GM23338 (cell line): Measurements from ENCODE around the gene IZUMO1. TPM values are rescaled to one million over a fixed set of nuclear protein-coding genes. Genes with fewer than 3 reads are reported as not detected.

ENCODE experiments used
- ATAC-seq: fragments of 200-7000 bp; cut with Tn5 transposase; 3 replicates; pipeline ENCODE4 v1.9.1; 2020
- DNase-seq: peaks from one replicate; pipeline ENCODE4 v3.0.0-alpha.2; 2015; ENCODE audit warnings: low spot score
- H2AFZ ChIP-seq: fragments of 200-600 bp; sonication (generic); 2 replicates; pipeline ENCODE4 v1.8.0; 2016; ENCODE audit warnings: antibody characterized with exemption, mild to moderate bottlenecking, moderate library complexity
- H3F3A ChIP-seq: fragments of 200-600 bp; sonication (generic); replicated peaks from 2 replicates; pipeline ENCODE4 v1.8.0; 2017; ENCODE audit warnings: antibody characterized with exemption, mixed run types, low read depth
- H3K27ac ChIP-seq: fragments of 200-600 bp; sonication (generic); 2 replicates; pipeline ENCODE4 v1.6.1; 2016; ENCODE audit warnings: low read depth
- H3K27me3 ChIP-seq: fragments of 200-600 bp; sonication (generic); 2 replicates; pipeline ENCODE4 v1.8.0; 2016; ENCODE audit warnings: mild to moderate bottlenecking, mixed run types, moderate library complexity; ENCODE audit not compliant: insufficient read depth
- H3K36me3 ChIP-seq: fragments of 200-600 bp; sonication (generic); 2 replicates; pipeline ENCODE4 v1.8.0; 2016; ENCODE audit warnings: mild to moderate bottlenecking; ENCODE audit not compliant: insufficient read depth
- H3K4me1 ChIP-seq: fragments of 200-600 bp; sonication (generic); 2 replicates; pipeline ENCODE4 v1.8.0; 2016; ENCODE audit warnings: mild to moderate bottlenecking, moderate library complexity; ENCODE audit not compliant: insufficient read depth
- H3K4me2 ChIP-seq: fragments of 200-600 bp; sonication (generic); 2 replicates; pipeline ENCODE4 v1.7.1; 2017; ENCODE audit warnings: mixed run types
- H3K4me3 ChIP-seq: fragments of 200-600 bp; sonication (generic); 2 replicates; pipeline ENCODE4 v1.6.1; 2016; ENCODE audit warnings: mixed run types
- H3K79me2 ChIP-seq: fragments of 200-600 bp; sonication (generic); replicated peaks from 2 replicates; pipeline ENCODE4 v1.8.0; 2017; ENCODE audit warnings: mild to moderate bottlenecking; ENCODE audit not compliant: insufficient read depth
- H3K9me2 ChIP-seq: fragments of 200-600 bp; sonication (generic); 2 replicates; pipeline ENCODE4 v1.8.0; 2017; ENCODE audit not compliant: insufficient read depth
- H4K20me1 ChIP-seq: fragments of 200-600 bp; sonication (generic); replicated peaks from 2 replicates; pipeline ENCODE4 v1.8.0; 2017; ENCODE audit warnings: mild to moderate bottlenecking; ENCODE audit not compliant: insufficient read depth
- H3K27ac Mint-ChIP-seq: 2 replicates; pipeline ENCODE4 v1.8.0; 2020; ENCODE audit warnings: inconsistent platforms, mild to moderate bottlenecking, moderate library complexity, mixed read lengths
- H3K27me3 Mint-ChIP-seq: 3 replicates; pipeline ENCODE4 v1.8.0; 2022; ENCODE audit warnings: low read depth, mild to moderate bottlenecking, moderate library complexity, mixed read lengths, inconsistent platforms; ENCODE audit not compliant: insufficient read depth, poor library complexity
- H3K36me3 Mint-ChIP-seq: 3 replicates; pipeline ENCODE4 v1.8.0; 2021; ENCODE audit warnings: low read depth, mild to moderate bottlenecking, inconsistent platforms, moderate library complexity, mixed read lengths
- H3K4me1 Mint-ChIP-seq: 3 replicates; pipeline ENCODE4 v1.8.0; 2020; ENCODE audit warnings: mild to moderate bottlenecking, inconsistent platforms, mixed read lengths
- H3K4me3 Mint-ChIP-seq: 3 replicates; pipeline ENCODE4 v1.8.0; 2021; ENCODE audit warnings: moderate library complexity, mild to moderate bottlenecking, inconsistent platforms, mixed read lengths
- H3K9me3 Mint-ChIP-seq: 3 replicates; pipeline ENCODE4 v1.8.0; 2020; ENCODE audit warnings: moderate library complexity, mild to moderate bottlenecking, inconsistent platforms, mixed read lengths
- ETS1 ChIP-seq: IDR thresholded peaks from 2 replicates; pipeline ENCODE4 v1.6.1; 2016; ENCODE audit warnings: antibody characterized with exemption
- EZH2phosphoT487 ChIP-seq: fragments of 200-600 bp; sonication (generic); IDR thresholded peaks from one replicate; pipeline ENCODE4 v1.8.1; 2018; ENCODE audit warnings: antibody characterized with exemption; ENCODE audit not compliant: unreplicated experiment
- POLR2AphosphoS5 ChIP-seq: IDR thresholded peaks from 2 replicates; pipeline ENCODE4 v1.6.1; 2016; ENCODE audit warnings: antibody characterized with exemption, low read depth
- REST ChIP-seq: IDR thresholded peaks from one replicate; pipeline ENCODE4 v1.6.1; 2018; ENCODE audit warnings: antibody characterized with exemption; ENCODE audit not compliant: unreplicated experiment
- ZNF331 ChIP-seq: fragments of 250-450 bp; sonication (Bioruptor Pico); IDR thresholded peaks from 2 replicates; pipeline ENCODE4 v1.5.0; 2020; ENCODE audit warnings: low read depth, mild to moderate bottlenecking, moderate library complexity
- ZNF462 ChIP-seq: fragments of 250-450 bp; sonication (Bioruptor Pico); IDR thresholded peaks from 2 replicates; pipeline ENCODE4 v1.5.0; 2020; ENCODE audit warnings: mild to moderate bottlenecking, moderate library complexity
- polyA plus RNA-seq: library from polyadenylated mRNA; unstranded; fragments of >200 nt; fragmentation: Nextera tagmentation; extraction: Ambion mirVana; gene quantifications from 2 replicates; pipeline ENCODE4 v1.2.1, GENCODE V29; 2016
- total RNA-seq: library from RNA; depleted of rRNA; stranded (reverse); fragments of >200 nt; shearing (Covaris generic); gene quantifications from 2 replicates; pipeline ENCODE4 v1.2.3, GENCODE V29; 2014

Gene IZUMO1
- total and polyA plus RNA-seq, 2 experiments from 2014 or later = 1.2 to 3.5 TPM

- no peak for TF ChIP-seq ZNF462 (CRISPR knock-in tag)
- TF ChIP-seq ZNF331 (CRISPR knock-in tag) = no peak
- TF ChIP-seq ETS1 = peak; percentile 72
Measured at GRCh38 chr19:48735031-48735615, 11.6 kb downstream of the IZUMO1 start (continued).

GRCh38 chr19:48734625-48735024, 12.1 kb downstream of the IZUMO1 start:
- Histone ChIP-seq H3K9me2 (peaks cover 2% of the 10 kb centered on the region; the same call in 1 of the 2 replicates), H2AFZ (no peak overlapping the region), H3K27me3 (peaks cover 16% of the 10 kb centered on the region), H3K4me2 (no peak overlapping the region), H3K4me3 (peak overlapping the region; percentile 68), H3F3A (peaks cover 18% of the 10 kb centered on the region; the same call in 1 of the 2 replicates), H3K79me2 (no peaks in the 10 kb centered on the region), H3K36me3 (no peaks in the 10 kb centered on the region), H3K27ac (no peak overlapping the region), H4K20me1 (no peaks in the 10 kb centered on the region), H3K4me1 (peaks cover 14% of the 10 kb centered on the region)
- Mint-ChIP-seq H3K27ac (peak overlapping the region; percentile 10; the same call in 1 of the 2 replicates), H3K36me3 (peaks cover 4% of the 10 kb centered on the region), H3K4me3 (peak overlapping the region; percentile 77), H3K4me1 (peaks cover 18% of the 10 kb centered on the region), H3K27me3 (peaks cover 27% of the 10 kb centered on the region), H3K9me3 (peaks cover 5% of the 10 kb centered on the region)
- DNase-seq = no peak
- no peak for ATAC-seq
- TF ChIP-seq EZH2phosphoT487 (no peak), ZNF331 (CRISPR knock-in tag) (no peak), POLR2AphosphoS5 (no peak), REST (no peak)
